DLD1 (cell line): ENCODE measurements around the gene PAXIP1.

Experiments
- in situ Hi-C: cut with HindIII; loops from 2 replicates; pipeline ENCODE4 v1.10.0; 2017; ENCODE audit warnings: low sequenced_read_pairs

The PAXIP1 gene

GRCh38 chr7:154915600-154915999 is 87.3 kb downstream of the PAXIP1 start:
- in situ Hi-C loops = no loop called here

GRCh38 chr7:154914996-154915380 is 87.9 kb downstream of the PAXIP1 start:
- in situ Hi-C loops = no loop called here

- in situ Hi-C loops = no loop called here
These were observed 88.5 kb downstream of the PAXIP1 start for GRCh38 chr7:154914308-154914995.

GRCh38 chr7:154913638-154914307 is 89.2 kb downstream of the PAXIP1 start:
- in situ Hi-C loops = no loop called here

- in situ Hi-C loops = no loop called here
These were observed 89.9 kb downstream of the PAXIP1 start for GRCh38 chr7:154912871-154913637.

GRCh38 chr7:154911862-154912455 is 91.0 kb downstream of the PAXIP1 start:
- in situ Hi-C loops = no loop called here

- in situ Hi-C loops = no loop called here
These were observed 91.5 kb downstream of the PAXIP1 start for GRCh38 chr7:154911411-154911810.

DNA sequence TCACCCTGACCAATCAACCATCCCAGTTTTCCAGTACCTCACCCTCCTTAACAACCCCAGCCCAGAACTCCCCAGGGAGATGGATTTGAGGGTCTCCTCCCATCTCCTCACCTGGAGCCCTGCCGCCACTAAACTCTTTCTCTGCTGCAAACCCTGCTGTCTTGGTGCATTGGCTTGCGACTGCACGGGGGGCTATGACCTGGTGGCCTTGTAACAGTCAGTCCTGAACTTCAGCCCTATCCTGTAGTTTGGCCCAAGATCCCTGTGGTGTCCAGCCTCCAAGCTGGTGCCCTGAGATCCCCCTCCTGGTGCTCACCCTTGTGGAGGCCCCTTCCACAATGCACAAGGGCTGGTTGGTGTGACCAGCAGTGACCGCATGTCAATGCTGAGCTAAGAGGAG is 91.9 kb downstream of the PAXIP1 start:
- in situ Hi-C loops = no loop called here

DNA sequence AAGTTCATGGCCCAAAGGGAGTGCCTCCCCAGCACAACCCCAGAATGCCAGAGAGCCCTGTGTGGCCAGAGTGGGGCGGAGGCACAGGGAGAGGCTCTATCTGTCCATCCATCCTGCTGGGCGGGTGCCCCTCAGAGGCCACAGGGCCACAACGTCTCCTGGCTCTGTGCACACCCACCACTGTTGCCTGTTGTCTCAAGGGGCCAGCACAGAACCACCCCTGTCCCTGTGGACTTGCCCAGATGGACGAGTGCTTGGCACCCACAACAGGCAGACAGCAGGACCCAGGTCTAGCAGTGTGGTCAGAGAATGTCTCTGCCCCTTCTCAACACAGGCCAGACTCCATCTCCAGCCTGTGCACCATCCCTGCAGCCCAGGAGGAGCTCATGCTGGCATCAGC is 92.8 kb downstream of the PAXIP1 start:
- in situ Hi-C loops = no loop called here

DNA sequence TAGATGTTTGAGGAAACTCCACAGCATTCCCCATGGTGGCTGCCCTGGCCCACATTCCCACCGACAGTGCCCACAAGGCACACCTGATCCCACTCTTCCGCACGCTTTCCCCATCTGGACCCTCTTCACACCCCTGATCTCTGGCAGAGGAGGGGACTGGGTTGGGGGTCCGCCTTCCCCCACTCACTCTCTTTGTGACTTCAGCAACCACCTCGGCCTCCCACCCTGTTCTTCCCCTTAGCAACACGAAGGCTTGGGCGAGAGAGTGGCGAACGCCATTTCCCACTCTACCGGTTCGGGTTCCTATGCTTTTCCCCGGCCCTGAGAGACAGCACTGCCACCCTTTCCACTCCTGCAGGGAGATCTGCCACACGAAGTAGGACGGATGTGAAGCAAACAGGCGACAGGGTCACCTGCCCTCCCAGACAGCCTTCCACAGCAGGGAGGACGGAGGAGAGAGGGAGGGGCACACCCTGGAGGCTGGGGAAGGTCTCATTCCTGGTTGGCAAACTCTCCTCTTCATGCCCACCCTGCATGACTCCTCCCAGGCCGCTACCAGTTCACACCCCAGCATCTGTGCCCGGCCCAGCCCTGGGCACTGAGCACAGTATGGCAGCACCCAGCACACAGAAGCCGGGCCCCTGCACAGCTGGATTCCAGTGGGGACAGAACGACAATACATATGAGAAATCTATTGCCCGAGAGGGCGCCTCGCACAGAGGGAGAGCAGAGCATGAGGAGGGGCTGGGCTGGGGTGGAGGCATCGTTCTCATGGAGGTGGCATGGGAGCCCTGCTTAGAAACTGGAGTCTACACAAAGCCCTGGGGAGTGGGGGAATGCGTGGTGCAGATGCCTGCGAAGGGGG is 93.5 kb downstream of the PAXIP1 start:
- in situ Hi-C loops = no loop called here

DNA sequence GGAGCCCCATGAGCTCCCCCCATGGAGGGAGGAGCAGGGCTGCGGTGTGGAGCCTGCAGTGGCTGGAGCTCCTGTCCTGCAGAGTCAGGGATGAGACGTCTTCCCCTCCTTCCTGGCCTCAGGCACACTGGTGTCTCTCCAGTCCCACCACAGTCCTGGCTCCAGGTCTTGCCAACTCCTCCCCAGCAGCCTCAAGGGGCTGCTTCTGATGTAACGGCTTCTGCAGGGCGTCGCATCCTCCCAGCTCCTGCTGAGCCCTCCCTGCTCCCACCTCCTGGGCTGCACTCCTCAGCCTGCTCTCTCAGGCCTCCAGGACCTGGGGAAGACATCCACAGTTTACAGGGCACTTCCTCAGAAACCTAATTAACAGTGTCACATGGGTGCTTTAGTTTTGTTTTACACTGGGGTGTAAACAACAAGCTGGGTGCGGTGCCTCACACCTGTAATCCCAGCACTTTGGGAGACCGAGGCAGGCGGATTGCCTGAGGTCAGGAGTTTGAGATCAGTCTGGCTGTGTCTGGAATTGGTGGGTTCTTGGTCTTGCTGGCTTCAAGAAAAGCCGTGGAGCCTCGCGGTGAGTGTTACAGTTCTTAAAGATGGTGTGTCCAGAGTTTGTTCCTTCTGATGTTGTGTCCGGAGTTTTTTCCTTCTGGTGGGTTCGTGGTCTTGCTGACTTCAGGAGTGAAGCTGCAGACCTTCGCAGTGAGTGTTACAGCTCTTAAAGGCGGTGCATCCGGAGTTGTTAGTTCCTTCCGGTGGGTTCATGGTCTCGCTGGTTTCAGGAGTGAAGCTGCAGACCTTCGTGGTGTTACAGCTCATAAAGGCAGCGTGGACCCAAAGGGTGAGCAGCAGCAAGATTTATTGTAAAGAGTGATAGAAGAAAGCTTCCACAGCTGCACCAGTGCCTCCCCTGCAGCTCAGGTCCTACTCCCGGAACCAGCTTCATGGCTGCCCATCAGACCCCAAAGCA is 95.0 kb downstream of the PAXIP1 start:
- in situ Hi-C loops = no loop called here

DNA sequence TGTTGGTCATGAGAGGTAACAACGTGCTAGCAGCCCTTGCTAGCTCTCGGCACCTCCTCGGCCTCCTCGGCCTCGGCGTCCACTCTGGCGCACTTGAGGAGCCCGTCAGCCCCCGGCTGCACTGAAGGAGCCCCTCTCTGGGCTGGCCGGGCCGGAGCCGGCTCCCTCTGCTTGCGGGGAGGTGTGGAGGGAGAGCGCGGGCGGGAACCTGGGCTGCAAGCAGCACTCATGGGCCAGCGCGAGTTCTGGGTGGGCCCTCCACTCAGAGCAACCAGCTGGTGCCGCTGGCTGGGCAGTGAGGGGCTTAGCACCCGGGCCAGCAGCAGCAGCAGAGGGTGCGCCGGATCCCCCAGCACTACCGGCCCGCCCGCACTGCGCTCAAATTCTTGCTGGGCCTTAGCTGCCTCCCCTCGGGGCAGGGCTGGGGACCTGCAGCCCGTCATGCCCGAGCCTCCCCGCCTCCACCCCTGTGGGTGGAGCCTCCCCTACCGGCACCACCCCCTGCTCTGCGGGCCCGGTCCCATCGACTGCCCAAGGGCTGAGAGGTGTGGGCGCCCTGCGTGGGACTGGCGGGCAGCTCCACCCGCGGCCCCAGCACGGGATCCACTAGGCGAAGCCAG is 96.1 kb downstream of the PAXIP1 start:
- in situ Hi-C loops = no loop called here

DNA sequence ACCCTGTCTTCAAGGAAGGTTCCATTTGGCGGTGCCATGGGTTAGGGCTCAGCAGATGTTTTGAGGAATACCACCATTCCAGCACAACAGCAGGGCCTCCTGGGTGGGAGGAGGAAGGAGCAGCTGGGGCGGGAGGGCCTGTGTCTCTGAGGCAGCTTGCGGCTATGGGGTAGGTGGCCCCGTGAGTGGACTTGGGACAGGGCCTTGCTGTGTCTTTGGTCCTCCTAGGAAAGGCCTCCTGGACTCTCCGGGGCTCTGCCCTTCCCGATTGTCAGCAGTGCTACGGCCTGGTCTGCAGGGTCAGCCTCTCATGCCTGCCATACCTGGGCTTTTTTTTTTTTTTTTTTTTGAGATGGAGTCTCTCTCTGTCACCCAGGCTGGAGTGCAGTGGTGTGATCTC is 96.7 kb downstream of the PAXIP1 start:
- in situ Hi-C loops = no loop called here

GRCh38 chr7:154905615-154906014 is 97.3 kb downstream of the PAXIP1 start:
- in situ Hi-C loops = no loop called here

DNA sequence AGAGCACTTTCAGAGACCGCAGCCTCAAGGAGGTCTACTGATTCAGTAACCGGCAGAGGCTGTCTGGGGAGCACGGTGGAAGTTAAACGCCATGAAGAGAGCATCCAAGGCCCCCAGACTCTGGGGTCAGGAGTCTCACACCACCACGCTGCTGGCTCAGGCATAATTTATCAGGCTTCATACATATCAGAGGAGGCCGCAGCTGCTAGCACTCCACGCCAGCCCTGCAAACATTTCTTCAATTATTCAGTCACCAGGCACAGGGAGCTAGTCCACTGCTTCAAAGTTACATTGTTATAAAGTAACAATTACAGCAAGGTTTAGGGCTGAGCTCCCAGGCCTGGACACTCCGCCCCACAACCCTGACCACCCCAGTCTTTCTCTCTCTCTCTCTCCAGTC is 97.8 kb downstream of the PAXIP1 start:
- in situ Hi-C loops = no loop called here

- in situ Hi-C loops = no loop called here
These were observed 99.7 kb downstream of the PAXIP1 start for GRCh38 chr7:154903083-154903731.

DNA sequence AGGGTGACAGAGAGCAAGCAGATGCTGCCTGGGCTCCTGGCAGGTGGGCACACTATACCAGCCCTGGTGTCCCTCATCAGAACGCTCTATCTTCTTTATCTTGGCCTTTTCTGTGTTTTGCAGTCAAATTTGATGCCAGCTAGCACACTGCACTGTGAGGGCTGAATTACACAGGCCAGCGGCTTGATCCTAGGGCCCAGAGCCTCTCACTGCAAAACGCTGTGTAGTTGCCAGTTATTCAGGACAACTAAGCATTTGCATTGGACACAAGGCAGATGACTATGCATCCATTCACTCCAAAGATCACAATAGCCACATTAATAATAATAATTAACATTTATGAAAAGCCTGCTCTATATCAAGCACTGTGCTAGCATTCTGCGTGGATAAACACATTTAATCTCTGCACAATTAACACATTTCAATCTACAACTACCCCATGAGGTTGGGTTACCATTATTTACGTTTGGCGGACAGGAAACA is 100.3 kb downstream of the PAXIP1 start:
- in situ Hi-C loops = no loop called here

- in situ Hi-C loops = no loop called here
These were observed 103.1 kb downstream of the PAXIP1 start for GRCh38 chr7:154899862-154900261.
